GM12878 (cell line): ENCODE measurements around the gene PRUNE2. TPM values are rescaled to one million over a fixed set of nuclear protein-coding genes. Genes with fewer than 3 reads are reported as not detected.

Experiments used
- ATAC-seq: fragments of 200-7000 bp; cut with Tn5 transposase; 3 replicates; pipeline ENCODE4 v1.9.1; 2020; ENCODE audit warnings: mild to moderate bottlenecking, moderate library complexity
- BruUV-seq: library from RNA; stranded (reverse); fragments of 400-500 nt; replicated peaks from 2 replicates; lab custom pipeline; 2021; lab: Mats Ljungman, UMichigan
- CTCF ChIA-PET: fragments of 300-600 bp; sonication (Branson Sonifier 250); formaldehyde crosslinking; extraction: SDS; loops from one replicate; lab custom pipeline; 2021; ENCODE audit warnings: inconsistent platforms; lab: Yijun Ruan, JAX
- POLR2A ChIA-PET: fragments of 350-600 bp; formaldehyde crosslinking; extraction: SDS; loops from one replicate; lab custom pipeline; 2021; ENCODE audit warnings: inconsistent platforms; lab: Charles Lee
- RAD21 ChIA-PET: fragments of 300-600 bp; sonication (Branson Sonifier 250); formaldehyde crosslinking; loops from one replicate; lab custom pipeline; 2023; ENCODE audit warnings: antibody characterized with exemption; ENCODE audit not compliant: unreplicated experiment; lab: Charles Lee
- SMC1A ChIA-PET: fragments of 300-600 bp; sonication (Branson Sonifier 250); formaldehyde crosslinking; loops from one replicate; lab custom pipeline; 2023; ENCODE audit not compliant: unreplicated experiment, uncharacterized antibody; lab: Charles Lee
- DNase-seq: peaks from one replicate; pipeline ENCODE4 v3.0.0-alpha.2; 2011; ENCODE audit warnings: low read depth, low spot score
- FAIRE-seq: peaks from 3 replicates; lab custom pipeline; 2011; peaks lifted over from hg19 to GRCh38; lab: Jason Lieb, UNC
- H2AFZ ChIP-seq: 2 replicates; pipeline ENCODE4 v1.6.0; 2011; ENCODE audit warnings: low read depth, low read length, control low read depth; ENCODE audit not compliant: control insufficient read depth
- H3K27ac ChIP-seq: 2 replicates; pipeline ENCODE4 v1.5.1; 2011; ENCODE audit warnings: control low read depth; ENCODE audit not compliant: control insufficient read depth, insufficient read depth
- H3K27me3 ChIP-seq, 2 experiments: replicated peaks in 1 of 2; 2 replicates each; pipeline versions ENCODE4 v1.6.0 to v1.6.1; 2011; ENCODE audit warnings: low read length in 1 of 2; ENCODE audit not compliant: control insufficient read depth in 2 of 2, insufficient read depth in 2 of 2
- H3K36me3 ChIP-seq, 2 experiments: 2 replicates each; pipeline ENCODE4 v1.5.1; 2011; ENCODE audit warnings: low read length in 1 of 2; ENCODE audit not compliant: control insufficient read depth in 2 of 2, insufficient read depth in 2 of 2
- H3K4me1 ChIP-seq: 2 replicates; pipeline ENCODE4 v1.6.1; 2011; ENCODE audit warnings: mild to moderate bottlenecking, low read length, moderate library complexity, mixed read lengths; ENCODE audit not compliant: control insufficient read depth, insufficient read depth
- H3K4me2 ChIP-seq: 2 replicates; pipeline ENCODE4 v1.6.0; 2011; ENCODE audit warnings: control low read depth; ENCODE audit not compliant: control insufficient read depth, insufficient read depth
- H3K4me3 ChIP-seq: fragments of 200-600 bp; sonication (generic); 2 replicates; pipeline ENCODE4 v1.5.1; 2016
- H3K79me2 ChIP-seq: 2 replicates; pipeline ENCODE4 v1.6.0; 2011; ENCODE audit warnings: low read length; ENCODE audit not compliant: control insufficient read depth, insufficient read depth
- H3K9ac ChIP-seq: 2 replicates; pipeline ENCODE4 v1.8.0; 2011; ENCODE audit warnings: low read length, control low read depth, mixed read lengths; ENCODE audit not compliant: control insufficient read depth, insufficient read depth
- H3K9me3 ChIP-seq: replicated peaks from 3 replicates; pipeline ENCODE4 v1.5.1; 2011; ENCODE audit warnings: mild to moderate bottlenecking, low read length; ENCODE audit not compliant: control insufficient read depth, insufficient read depth
- H4K20me1 ChIP-seq: 2 replicates; pipeline ENCODE4 v1.6.0; 2011; ENCODE audit not compliant: control insufficient read depth, insufficient read depth
- CHD1 ChIP-seq: IDR thresholded peaks from 2 replicates; pipeline ENCODE4 v1.6.1; 2012; ENCODE audit warnings: low read depth, low read length, improper control_type of control experiment
- DPF2 ChIP-seq: fragments of 450-650 bp; IDR thresholded peaks from 2 replicates; pipeline ENCODE4 v1.6.1; 2017; ENCODE audit warnings: mild to moderate bottlenecking
- HDAC2 ChIP-seq: fragments of 200-600 bp; sonication (generic); IDR thresholded peaks from 2 replicates; pipeline ENCODE4 v1.6.1; 2017
- IRF4 ChIP-seq: IDR thresholded peaks from 2 replicates; pipeline ENCODE4 v1.6.1; 2011; ENCODE audit warnings: low read depth, low read length
- IRF5 ChIP-seq: fragments of 450-650 bp; IDR thresholded peaks from 2 replicates; pipeline ENCODE4 v1.6.1; 2017; ENCODE audit warnings: borderline replicate concordance
- KAT2A ChIP-seq: conservative IDR thresholded peaks from 2 replicates; pipeline ENCODE4 v1.6.1; 2011; ENCODE audit warnings: low read depth, low read length; ENCODE audit not compliant: control insufficient read depth
- MTA2 ChIP-seq: fragments of 450-650 bp; IDR thresholded peaks from 2 replicates; pipeline ENCODE4 v1.6.1; 2016; ENCODE audit warnings: low read depth, mild to moderate bottlenecking, moderate library complexity
- RAD51 ChIP-seq: fragments of 450-650 bp; IDR thresholded peaks from 2 replicates; pipeline ENCODE4 v1.6.1; 2016; ENCODE audit warnings: moderate library complexity, mild to moderate bottlenecking, inconsistent platforms
- RUNX3 ChIP-seq: IDR thresholded peaks from 2 replicates; pipeline ENCODE4 v1.6.1; 2012; ENCODE audit warnings: low read length, inconsistent platforms
- SMC3 ChIP-seq: IDR thresholded peaks from 2 replicates; pipeline ENCODE4 v1.6.1; 2011; ENCODE audit warnings: low read length, improper control_type of control experiment, borderline replicate concordance
- STAT1 ChIP-seq: fragments of 450-650 bp; conservative IDR thresholded peaks from 2 replicates; pipeline ENCODE4 v1.6.1; 2014; ENCODE audit warnings: antibody characterized with exemption, mild to moderate bottlenecking
- STAT3 ChIP-seq: IDR thresholded peaks from 2 replicates; pipeline ENCODE4 v1.6.1; 2011; ENCODE audit warnings: low read depth, low read length, improper control_type of control experiment
- TAF1 ChIP-seq: IDR thresholded peaks from 2 replicates; pipeline ENCODE4 v1.6.1; 2011; ENCODE audit warnings: mild to moderate bottlenecking, low read depth, low read length, borderline replicate concordance
- TCF7 ChIP-seq: IDR thresholded peaks from 2 replicates; pipeline ENCODE4 v1.6.1; 2014; ENCODE audit warnings: antibody characterized with exemption, borderline replicate concordance
- USF2 ChIP-seq: IDR thresholded peaks from 2 replicates; pipeline ENCODE4 v1.6.1; 2011; ENCODE audit warnings: low read depth, low read length, improper control_type of control experiment, borderline replicate concordance
- YBX1 ChIP-seq: fragments of 450-650 bp; IDR thresholded peaks from 2 replicates; pipeline ENCODE4 v1.6.1; 2016; ENCODE audit warnings: antibody characterized with exemption
- WGBS: methylation state at CpG from one replicate; pipeline ENCODE4 v1.1.6; 2016; ENCODE audit warnings: low lambda C conversion rate; ENCODE audit not compliant: insufficient replicate concordance, insufficient coverage; ENCODE audit errors: missing lambda C conversion rate; 5-methylcytosine and 5-hydroxymethylcytosine counted together
- in situ Hi-C: fragments of 300-500 bp; cut with MboI; formaldehyde crosslinking; loops from 9 replicates; pipeline ENCODE4 v1.14.3; 2018; ENCODE audit warnings: mixed read lengths
- intact Hi-C: fragments of 100-400 bp; cut with micrococcal nuclease; formaldehyde crosslinking; loops from one replicate; pipeline ENCODE4 v1.14.2; 2022; ENCODE audit not compliant: unreplicated experiment
- polyA plus RNA-seq, 11 experiments: library from polyadenylated mRNA; depleted of rRNA in 4 of 11; unstranded in 6 of 11; stranded (reverse) in 5 of 11; fragments of >200 nt; fragmentation: Nextera tagmentation in 4 of 11; fragmentation: Illumina TruSeq in 1 of 11; extraction: Ambion mirVana in 4 of 11; extraction: Trizol in 1 of 11; gene quantifications; 1 replicate in 1 of 11; 2 replicates in 10 of 11; pipeline versions ENCODE4 v1.2.1 to v1.2.3, GENCODE V29; 2011 to 2016; ENCODE audit warnings: inconsistent platforms in 2 of 11, missing spikeins in 2 of 11, low read depth in 1 of 11
- total RNA-seq, 4 experiments: library from RNA; depleted of rRNA in 3 of 4; stranded (reverse); fragments of >200 nt in 3 of 4; fragmentation: Illumina TruSeq in 1 of 4; extraction: Trizol in 1 of 4; gene quantifications; 2 replicates each; pipeline versions ENCODE4 v1.2.1 to v1.2.3, GENCODE V29; 2013 to 2021

The PRUNE2 gene
- total and polyA plus RNA-seq, 10 of the 15 experiments (the other 5 are each of a cell fraction or from before 2014, with no cell fraction given), result 0.07 to 0.63 (median 0.25) TPM

GRCh38 chr9:76744336-76744735 lies 161.6 kb downstream of the PRUNE2 start:
- Histone ChIP-seq H3K4me1 (no peaks in the 10 kb centered on the region), H3K36me3 (no peaks in the 10 kb centered on the region), H3K27me3 (peaks cover 0 to 3% of the 10 kb centered on the region in 2 experiments; a peak in 2 of 4 replicates), H2AFZ (no peak overlapping the region), H3K9ac (no peak overlapping the region), H3K27ac (no peak overlapping the region), H3K9me3 (no peaks in the 10 kb centered on the region; the same call in 2 of the 3 replicates), H3K79me2 (no peaks in the 10 kb centered on the region), H3K4me3 (no peak overlapping the region), H3K4me2 (no peak overlapping the region), H4K20me1 (no peaks in the 10 kb centered on the region)
- intact Hi-C loops (no loop called here), in situ Hi-C loops (no loop called here)
- no TSS peak for BruUV-seq
- ChIA-PET POLR2A (no interaction called here), CTCF (no interaction called here), SMC1A (no interaction called here), RAD21 (no interaction called here)
- no peak for ATAC-seq
- FAIRE-seq, result no peak
- no peak for TF ChIP-seq STAT3
- TF ChIP-seq USF2, result no peak
- TF ChIP-seq KAT2A, result no peak
- TF ChIP-seq TAF1, result no peak
- TF ChIP-seq CHD1, result no peak
- TF ChIP-seq DPF2, result no peak
- no peak for TF ChIP-seq MTA2
- 0 out of 2 replicates have a peak, but pooled peaks have one; percentile 22 for TF ChIP-seq IRF4
- no peak for TF ChIP-seq SMC3
- no peak for TF ChIP-seq RUNX3
- TF ChIP-seq TCF7, result 0 out of 2 replicates have a peak, but pooled peaks have one; percentile 30
- TF ChIP-seq STAT1, result no peak
- TF ChIP-seq YBX1, result no peak
- TF ChIP-seq RAD51, result no peak
- no peak for TF ChIP-seq HDAC2
- TF ChIP-seq IRF5, result no peak
- DNase-seq, result no peak
- 15% methylated on average over 3 of the region's 3 CpGs for WGBS
